ENCODE data around the gene GDI1.

The GDI1 gene

DNA sequence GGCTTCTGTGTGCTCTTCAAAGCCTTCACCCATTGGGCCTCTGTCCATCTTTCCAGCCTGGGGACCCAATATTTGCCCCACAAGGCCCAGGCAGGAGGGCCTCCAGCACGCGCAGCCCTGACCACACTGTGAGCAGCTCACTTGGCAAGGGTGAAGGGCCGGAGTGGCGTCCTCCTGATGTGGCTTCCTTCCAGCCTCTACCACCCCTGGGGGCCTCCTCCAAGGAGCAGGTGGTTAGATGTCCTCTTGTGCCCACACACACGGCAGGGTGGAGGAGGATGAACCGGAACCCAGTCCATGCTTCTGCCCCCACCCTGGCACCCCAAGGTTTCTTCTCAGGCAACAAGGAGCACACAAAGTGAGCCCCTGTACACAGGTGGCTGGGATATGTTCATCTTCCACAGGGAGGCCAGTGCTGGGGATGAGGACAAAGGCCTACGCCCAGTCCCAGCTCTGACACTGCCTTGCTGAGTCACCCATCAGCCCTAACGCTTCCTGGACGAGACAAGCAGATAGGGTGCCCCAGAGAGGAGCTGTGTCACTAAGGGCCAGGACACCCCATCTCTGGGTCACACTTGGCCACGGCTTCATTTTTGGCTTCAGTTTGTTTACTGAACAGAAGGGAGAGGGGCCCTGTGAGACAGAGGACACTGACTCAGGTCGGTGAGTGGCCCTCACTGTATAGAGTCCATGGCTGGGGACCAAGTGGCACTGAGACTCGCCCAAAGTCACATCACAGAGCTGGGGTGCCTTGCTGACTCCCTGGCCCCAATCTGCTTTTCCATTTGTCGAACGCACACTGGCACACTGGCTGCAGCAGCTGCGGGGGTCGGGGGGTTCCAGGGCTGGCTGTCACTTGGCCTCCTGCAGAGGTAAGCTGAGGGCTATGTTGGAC is 47.5 kb downstream of the GDI1 start:
- Mint-ChIP-seq H3K27ac (no peak overlapping the region), H3K27me3 (ENCODE audit: low read depth) (peaks cover 3% of the 10 kb centered on the region), H3K4me1 (peaks cover 7% of the 10 kb centered on the region), H3K4me3 (peak overlapping the region; percentile 17 to 35 (median 28)), H3K36me3 (ENCODE audit: low read depth) (peaks cover 21% of the 10 kb centered on the region), H3K9me3 (peaks cover 17% of the 10 kb centered on the region)
- TF ChIP-seq, protein P1, sequence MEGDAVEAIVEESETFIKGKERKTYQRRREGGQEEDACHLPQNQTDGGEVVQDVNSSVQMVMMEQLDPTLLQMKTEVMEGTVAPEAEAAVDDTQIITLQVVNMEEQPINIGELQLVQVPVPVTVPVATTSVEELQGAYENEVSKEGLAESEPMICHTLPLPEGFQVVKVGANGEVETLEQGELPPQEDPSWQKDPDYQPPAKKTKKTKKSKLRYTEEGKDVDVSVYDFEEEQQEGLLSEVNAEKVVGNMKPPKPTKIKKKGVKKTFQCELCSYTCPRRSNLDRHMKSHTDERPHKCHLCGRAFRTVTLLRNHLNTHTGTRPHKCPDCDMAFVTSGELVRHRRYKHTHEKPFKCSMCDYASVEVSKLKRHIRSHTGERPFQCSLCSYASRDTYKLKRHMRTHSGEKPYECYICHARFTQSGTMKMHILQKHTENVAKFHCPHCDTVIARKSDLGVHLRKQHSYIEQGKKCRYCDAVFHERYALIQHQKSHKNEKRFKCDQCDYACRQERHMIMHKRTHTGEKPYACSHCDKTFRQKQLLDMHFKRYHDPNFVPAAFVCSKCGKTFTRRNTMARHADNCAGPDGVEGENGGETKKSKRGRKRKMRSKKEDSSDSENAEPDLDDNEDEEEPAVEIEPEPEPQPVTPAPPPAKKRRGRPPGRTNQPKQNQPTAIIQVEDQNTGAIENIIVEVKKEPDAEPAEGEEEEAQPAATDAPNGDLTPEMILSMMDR (IDR thresholded peaks at IDR 0.05; ENCODE audit: unreplicated experiment in 3 of 3), result no peak

DNA sequence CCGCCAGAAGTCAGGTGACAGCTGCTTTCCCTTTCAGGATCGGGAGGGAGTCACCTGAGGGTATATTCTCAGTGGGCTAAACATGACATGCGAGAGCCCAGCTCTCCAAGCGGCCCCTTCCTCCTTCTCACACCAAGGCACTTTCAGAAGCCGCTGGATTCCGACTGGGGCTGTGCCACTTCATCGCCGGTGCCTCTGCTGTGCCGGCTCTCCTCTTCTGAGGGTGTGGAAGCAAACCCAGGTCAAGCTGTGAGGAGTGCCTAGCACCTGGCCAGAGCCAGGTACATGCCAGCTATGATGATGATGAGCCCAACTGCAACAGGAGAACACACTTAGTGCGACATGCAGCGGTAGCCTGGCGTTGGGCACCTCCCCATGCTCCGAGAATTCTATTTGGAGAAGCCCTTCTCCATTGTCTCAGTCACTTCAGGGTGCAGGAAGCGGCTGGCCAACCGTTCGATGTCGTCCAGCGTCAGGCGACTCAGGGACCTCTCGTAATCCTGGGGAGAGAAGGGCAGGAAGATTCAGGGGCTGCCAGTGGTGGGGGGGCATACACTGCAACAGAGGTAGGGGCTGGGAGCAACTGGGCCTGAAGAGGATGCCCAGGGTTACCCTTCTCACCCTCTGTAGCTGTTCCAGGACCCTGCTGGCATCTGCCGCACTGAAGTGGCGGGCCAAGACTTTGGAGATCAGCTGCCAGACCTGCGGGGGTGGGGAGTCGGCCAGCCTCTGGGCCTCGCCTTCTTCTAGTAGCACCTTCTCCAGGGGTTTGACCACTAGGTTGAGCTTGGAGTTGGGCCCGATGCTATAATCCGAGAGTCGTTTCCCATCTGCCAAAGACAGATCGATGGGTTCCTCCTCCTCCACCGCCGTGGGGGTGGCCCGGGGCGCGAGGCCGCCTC is 48.4 kb downstream of the GDI1 start:
- peaks cover 21% of the 10 kb centered on the region for H3K36me3 Mint-ChIP-seq (ENCODE audit: low read depth)
- peaks cover 11% of the 10 kb centered on the region for H3K4me1 Mint-ChIP-seq
- H3K27ac Mint-ChIP-seq, result no peak overlapping the region
- peak overlapping the region; percentile 69 to 78 (median 74) for H3K4me3 Mint-ChIP-seq
- TF ChIP-seq, protein P1 (IDR thresholded peaks at IDR 0.05; ENCODE audit: unreplicated experiment in 3 of 3), result no peak
- H3K9me3 Mint-ChIP-seq, result peaks cover 18% of the 10 kb centered on the region
- H3K27me3 Mint-ChIP-seq (ENCODE audit: low read depth), result peaks cover 3% of the 10 kb centered on the region

DNA sequence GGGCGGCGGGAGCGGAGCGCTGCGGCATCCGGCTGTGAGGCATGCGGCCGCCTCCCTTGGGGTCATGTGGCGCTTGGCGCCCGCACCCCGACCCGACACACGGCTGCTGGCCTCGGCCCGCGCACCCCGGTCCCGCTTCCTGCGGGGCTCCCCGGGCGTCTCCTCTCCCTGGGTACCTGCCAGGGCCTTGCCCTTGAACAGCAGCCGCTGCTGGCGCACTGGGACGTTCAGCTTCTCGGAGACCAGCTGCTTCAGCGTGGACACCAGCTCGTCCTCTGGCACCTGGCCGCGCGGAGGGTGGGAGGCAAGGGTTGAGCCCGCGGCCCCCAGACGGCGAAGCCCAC is 49.1 kb downstream of the GDI1 start:
- H3K9me3 Mint-ChIP-seq, result peaks cover 15% of the 10 kb centered on the region
- H3K27ac Mint-ChIP-seq, result no peak overlapping the region
- peaks cover 3% of the 10 kb centered on the region for H3K27me3 Mint-ChIP-seq (ENCODE audit: low read depth)
- H3K4me3 Mint-ChIP-seq, result peak overlapping the region in 1 of 3 experiments; percentile 34
- H3K36me3 Mint-ChIP-seq (ENCODE audit: low read depth), result peaks cover 21% of the 10 kb centered on the region
- peaks cover 11% of the 10 kb centered on the region for H3K4me1 Mint-ChIP-seq
- TF ChIP-seq, protein P1 (IDR thresholded peaks at IDR 0.05; ENCODE audit: unreplicated experiment in 3 of 3), result no peak

DNA sequence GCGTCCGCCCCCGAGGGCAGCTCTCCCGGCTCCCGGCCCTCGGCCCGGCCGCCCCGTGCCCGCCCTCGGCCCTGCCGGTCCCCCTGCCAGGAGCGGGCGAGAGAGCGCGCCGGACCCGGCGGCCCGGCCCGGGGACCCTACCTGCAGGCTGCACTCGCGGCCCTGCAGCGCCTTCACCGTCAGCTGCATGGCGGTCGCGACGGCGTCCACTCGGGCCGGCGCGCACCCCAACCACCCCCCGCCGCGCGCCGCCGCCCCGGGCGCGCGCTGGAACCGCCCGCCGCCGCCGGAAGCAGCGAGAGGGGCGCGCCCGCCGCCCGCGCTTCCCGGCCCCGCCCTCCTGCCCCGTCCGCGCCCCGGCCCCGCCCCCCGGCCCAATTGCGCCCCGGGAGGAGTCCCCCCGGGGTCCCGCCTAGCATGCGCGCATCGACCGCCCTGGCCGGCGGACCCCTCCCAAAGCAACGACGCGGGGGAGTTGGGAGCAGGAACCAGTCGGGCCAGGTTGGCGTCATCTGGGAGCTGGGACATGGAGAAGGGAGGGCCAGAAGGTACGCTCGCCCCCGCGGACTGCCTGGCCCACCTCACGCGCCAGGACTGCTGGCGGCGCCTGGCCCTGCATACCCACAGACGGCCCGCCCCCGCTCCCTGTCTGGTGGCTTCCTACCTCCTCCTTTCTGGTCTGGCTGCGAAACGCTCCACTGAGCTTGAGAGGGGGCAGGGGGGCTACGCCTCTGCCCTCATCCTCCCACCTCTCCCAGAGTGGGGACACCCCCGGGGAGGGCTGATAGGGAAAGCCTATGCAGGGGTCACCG is 49.6 kb downstream of the GDI1 start, which contains the start of gene UBL4A:
TSS of gene UBL4A (minus strand) at position 220 of the 812 bp plus-strand sequence. CDS start at position 189, 31 bp downstream.
- H3K27me3 Mint-ChIP-seq (ENCODE audit: low read depth), result peaks cover 3% of the 10 kb centered on the region
- TF ChIP-seq, protein P1 (IDR thresholded peaks at IDR 0.05; ENCODE audit: unreplicated experiment in 3 of 3), result no peak

DNA sequence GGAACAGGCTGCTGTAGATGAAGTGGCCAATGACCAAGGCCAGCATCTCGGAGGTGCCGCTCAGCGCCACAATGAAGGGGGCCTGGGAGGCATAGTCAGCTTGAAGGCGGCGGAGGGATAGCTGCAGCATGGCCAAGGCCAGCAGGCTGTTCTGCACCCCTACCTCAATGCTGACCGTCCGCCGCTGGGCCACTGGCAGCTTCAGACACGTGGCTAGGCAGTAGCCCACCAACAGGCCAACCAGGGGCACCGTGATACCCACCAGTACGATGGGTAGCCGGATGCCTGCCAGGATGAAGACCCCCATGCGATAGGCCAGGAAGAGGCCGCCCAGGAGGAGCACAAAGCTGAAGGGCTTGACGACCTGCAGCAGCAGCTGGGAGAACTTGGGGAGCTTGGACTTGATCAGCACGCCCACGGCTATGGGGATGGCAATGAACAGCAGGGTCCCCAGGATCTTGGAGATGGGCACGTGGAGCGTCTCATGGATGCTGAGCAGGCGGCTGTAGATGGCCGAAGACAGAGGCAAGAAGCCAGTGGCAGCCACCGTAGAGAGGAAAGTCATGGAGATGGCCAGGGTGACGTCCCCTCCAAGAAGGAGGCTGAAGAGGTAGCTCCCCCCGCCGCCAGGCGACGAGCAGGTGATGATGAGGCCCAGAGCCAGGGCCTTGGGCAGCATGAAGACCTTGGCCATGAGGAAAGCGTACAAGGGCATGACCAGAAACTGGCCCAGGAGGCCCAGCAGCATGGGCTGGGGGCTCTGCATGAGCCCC is 50.8 kb downstream of the GDI1 start:
- Mint-ChIP-seq H3K4me1 (peaks cover 11% of the 10 kb centered on the region), H3K4me3 (peak overlapping the region; percentile 78 to 84 (median 83)), H3K36me3 (ENCODE audit: low read depth) (peaks cover 15% of the 10 kb centered on the region), H3K9me3 (peaks cover 13% of the 10 kb centered on the region), H3K27ac (peak overlapping the region; percentile 56 to 78 (median 69)), H3K27me3 (ENCODE audit: low read depth) (no peaks in the 10 kb centered on the region)
- TF ChIP-seq, protein P1 (IDR thresholded peaks at IDR 0.05; ENCODE audit: unreplicated experiment in 3 of 3), result no peak

More for the DNA sequence above, 49.6 kb downstream of the GDI1 start, which contains the start of gene UBL4A:
- Mint-ChIP-seq H3K9me3 (peaks cover 16% of the 10 kb centered on the region), H3K4me3 (peak within 1 kb of the TSS; percentile 78 to 84 (median 83)), H3K36me3 (ENCODE audit: low read depth) (peaks cover 21% of the 10 kb centered on the region), H3K4me1 (peaks cover 11% of the 10 kb centered on the region), H3K27ac (peak within 1 kb of the TSS; percentile 56 to 78 (median 69))
